Measurements from ENCODE around the gene PNPT1.

GRCh38 chr2:55621802-55622201 is 71.8 kb downstream of the PNPT1 start:
- TF ChIP-seq, protein P1, sequence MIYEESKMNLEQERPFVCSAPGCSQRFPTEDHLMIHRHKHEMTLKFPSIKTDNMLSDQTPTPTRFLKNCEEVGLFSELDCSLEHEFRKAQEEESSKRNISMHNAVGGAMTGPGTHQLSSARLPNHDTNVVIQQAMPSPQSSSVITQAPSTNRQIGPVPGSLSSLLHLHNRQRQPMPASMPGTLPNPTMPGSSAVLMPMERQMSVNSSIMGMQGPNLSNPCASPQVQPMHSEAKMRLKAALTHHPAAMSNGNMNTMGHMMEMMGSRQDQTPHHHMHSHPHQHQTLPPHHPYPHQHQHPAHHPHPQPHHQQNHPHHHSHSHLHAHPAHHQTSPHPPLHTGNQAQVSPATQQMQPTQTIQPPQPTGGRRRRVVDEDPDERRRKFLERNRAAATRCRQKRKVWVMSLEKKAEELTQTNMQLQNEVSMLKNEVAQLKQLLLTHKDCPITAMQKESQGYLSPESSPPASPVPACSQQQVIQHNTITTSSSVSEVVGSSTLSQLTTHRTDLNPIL (CRISPR knock-in tag; IDR thresholded peaks at IDR 0.05; ENCODE audit: low read depth), result no peak
- TF ChIP-seq, protein P2, sequence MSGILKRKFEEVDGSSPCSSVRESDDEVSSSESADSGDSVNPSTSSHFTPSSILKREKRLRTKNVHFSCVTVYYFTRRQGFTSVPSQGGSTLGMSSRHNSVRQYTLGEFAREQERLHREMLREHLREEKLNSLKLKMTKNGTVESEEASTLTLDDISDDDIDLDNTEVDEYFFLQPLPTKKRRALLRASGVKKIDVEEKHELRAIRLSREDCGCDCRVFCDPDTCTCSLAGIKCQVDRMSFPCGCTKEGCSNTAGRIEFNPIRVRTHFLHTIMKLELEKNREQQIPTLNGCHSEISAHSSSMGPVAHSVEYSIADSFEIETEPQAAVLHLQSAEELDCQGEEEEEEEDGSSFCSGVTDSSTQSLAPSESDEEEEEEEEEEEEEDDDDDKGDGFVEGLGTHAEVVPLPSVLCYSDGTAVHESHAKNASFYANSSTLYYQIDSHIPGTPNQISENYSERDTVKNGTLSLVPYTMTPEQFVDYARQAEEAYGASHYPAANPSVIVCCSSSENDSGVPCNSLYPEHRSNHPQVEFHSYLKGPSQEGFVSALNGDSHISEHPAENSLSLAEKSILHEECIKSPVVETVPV (CRISPR knock-in tag; IDR thresholded peaks at IDR 0.05), result no peak
- TF ChIP-seq ZNF8 (CRISPR knock-in tag; IDR thresholded peaks at IDR 0.05) (no peak), ZFP3 (CRISPR knock-in tag; IDR thresholded peaks at IDR 0.05) (no peak), ARNTL (CRISPR knock-in tag; IDR thresholded peaks at IDR 0.05; ENCODE audit: borderline replicate concordance, low read depth) (no peak), RARB (CRISPR knock-in tag; IDR thresholded peaks at IDR 0.05) (no peak), PPARA (CRISPR knock-in tag; IDR thresholded peaks at IDR 0.05; ENCODE audit: borderline replicate concordance) (no peak), BACH2 (CRISPR knock-in tag; IDR thresholded peaks at IDR 0.05; ENCODE audit: borderline replicate concordance) (no peak), ISL1 (CRISPR knock-in tag; IDR thresholded peaks at IDR 0.05) (no peak), PATZ1 (CRISPR knock-in tag; IDR thresholded peaks at IDR 0.05; ENCODE audit: borderline replicate concordance) (no peak), GLIS3 (CRISPR knock-in tag; IDR thresholded peaks at IDR 0.05) (no peak)
